ENCODE measurements around the gene JUN. TPM values are rescaled to one million over a fixed set of nuclear protein-coding genes. Genes with fewer than 3 reads are reported as not detected.

Gene JUN
- total and polyA plus RNA-seq, 2 of the 13 experiments (the other 11 are each of a cell fraction or from before 2014, with no cell fraction given) = 18.2 to 22.3 TPM

DNA sequence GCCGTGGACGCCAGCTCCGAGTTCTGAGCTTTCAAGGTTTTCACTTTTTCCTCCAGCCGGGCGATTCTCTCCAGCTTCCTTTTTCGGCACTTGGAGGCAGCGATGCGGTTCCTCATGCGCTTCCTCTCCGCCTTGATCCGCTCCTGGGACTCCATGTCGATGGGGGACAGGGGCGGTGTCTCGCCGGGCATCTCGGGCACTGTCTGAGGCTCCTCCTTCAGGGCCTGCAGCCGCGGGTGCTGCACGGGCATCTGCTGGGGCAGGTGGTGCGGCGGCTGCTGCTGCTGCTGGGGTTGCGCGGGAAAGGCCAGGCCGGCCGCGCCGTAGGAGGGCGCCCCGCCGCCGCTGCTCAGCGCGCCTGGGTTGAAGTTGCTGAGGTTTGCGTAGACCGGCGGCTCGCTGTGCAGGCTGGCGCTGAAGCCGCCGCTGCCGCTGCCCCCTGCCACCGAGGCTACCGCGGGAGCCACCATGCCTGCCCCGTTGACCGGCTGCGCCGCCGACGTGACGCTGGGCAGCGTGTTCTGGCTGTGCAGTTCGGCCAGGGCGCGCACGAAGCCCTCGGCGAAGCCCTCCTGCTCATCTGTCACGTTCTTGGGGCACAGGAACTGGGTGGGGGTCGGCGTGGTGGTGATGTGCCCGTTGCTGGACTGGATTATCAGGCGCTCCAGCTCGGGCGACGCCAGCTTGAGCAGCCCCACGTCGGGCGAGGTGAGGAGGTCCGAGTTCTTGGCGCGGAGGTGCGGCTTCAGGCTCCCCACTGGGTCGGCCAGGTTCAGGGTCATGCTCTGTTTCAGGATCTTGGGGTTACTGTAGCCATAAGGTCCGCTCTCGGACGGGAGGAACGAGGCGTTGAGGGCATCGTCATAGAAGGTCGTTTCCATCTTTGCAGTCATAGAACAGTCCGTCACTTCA, 1.4 kb downstream of the JUN start (continued):
- 0 out of 2 replicates have a peak, but pooled peaks have one; percentile 15 for TF ChIP-seq SNAPC2 (CRISPR knock-in tag; IDR thresholded peaks at IDR 0.05)
- TF ChIP-seq ZNF891 (CRISPR knock-in tag; IDR thresholded peaks at IDR 0.05) = no peak
- TF ChIP-seq, protein P1, sequence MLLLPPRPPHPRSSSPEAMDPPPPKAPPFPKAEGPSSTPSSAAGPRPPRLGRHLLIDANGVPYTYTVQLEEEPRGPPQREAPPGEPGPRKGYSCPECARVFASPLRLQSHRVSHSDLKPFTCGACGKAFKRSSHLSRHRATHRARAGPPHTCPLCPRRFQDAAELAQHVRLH (CRISPR knock-in tag; IDR thresholded peaks at IDR 0.05; ENCODE audit: borderline replicate concordance, low read depth) = 0 out of 2 replicates have a peak, but pooled peaks have one; percentile 27
- peak; percentile 73; the same call in 1 of the 2 replicates for TF ChIP-seq ZNF766 (CRISPR knock-in tag; IDR thresholded peaks at IDR 0.05; ENCODE audit: borderline replicate concordance)
- no peak for TF ChIP-seq SCMH1 (CRISPR knock-in tag; IDR thresholded peaks at IDR 0.05; ENCODE audit: borderline replicate concordance)
- peak; percentile 51; the same call in 1 of the 2 replicates for TF ChIP-seq REPIN1 (CRISPR knock-in tag; IDR thresholded peaks at IDR 0.05; ENCODE audit: borderline replicate concordance, low read depth)
- TF ChIP-seq GABPA (IDR thresholded peaks at IDR 0.05; ENCODE audit: low read depth, low read length) = no peak
- TF ChIP-seq GABPA (CRISPR knock-in tag; IDR thresholded peaks at IDR 0.05; ENCODE audit: low read depth) = no peak
- TF ChIP-seq, protein P2, sequence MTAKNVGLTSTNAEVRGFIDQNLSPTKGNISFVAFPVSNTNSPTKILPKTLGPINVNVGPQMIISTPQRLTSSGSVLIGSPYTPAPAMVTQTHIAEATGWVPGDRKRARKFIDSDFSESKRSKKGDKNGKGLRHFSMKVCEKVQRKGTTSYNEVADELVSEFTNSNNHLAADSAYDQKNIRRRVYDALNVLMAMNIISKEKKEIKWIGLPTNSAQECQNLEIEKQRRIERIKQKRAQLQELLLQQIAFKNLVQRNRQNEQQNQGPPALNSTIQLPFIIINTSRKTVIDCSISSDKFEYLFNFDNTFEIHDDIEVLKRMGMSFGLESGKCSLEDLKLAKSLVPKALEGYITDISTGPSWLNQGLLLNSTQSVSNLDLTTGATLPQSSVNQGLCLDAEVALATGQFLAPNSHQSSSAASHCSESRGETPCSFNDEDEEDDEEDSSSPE (CRISPR knock-in tag; IDR thresholded peaks at IDR 0.05) = peak; percentile 56; the same call in 1 of the 2 replicates
- 0 out of 2 replicates have a peak, but pooled peaks have one; percentile 37 for TF ChIP-seq RNF2 (conservative IDR thresholded peaks at IDR 0.05; ENCODE audit: low read depth)
- TF ChIP-seq MYNN (CRISPR knock-in tag; IDR thresholded peaks at IDR 0.05; ENCODE audit: low read depth) = no peak
- TF ChIP-seq RFXAP (CRISPR knock-in tag; IDR thresholded peaks at IDR 0.05; ENCODE audit: borderline replicate concordance) = peak; percentile 68; the same call in 1 of the 2 replicates
- TF ChIP-seq ZNF589 (CRISPR knock-in tag; conservative IDR thresholded peaks at IDR 0.05) = no peak
- 0 out of 2 replicates have a peak, but pooled peaks have one; percentile 34 for TF ChIP-seq TOPORS (CRISPR knock-in tag; IDR thresholded peaks at IDR 0.05)
- no peak for TF ChIP-seq ZNF496 (CRISPR knock-in tag; IDR thresholded peaks at IDR 0.05; ENCODE audit: insufficient replicate concordance)
- no peak; the same call in none of the 2 replicates for TF ChIP-seq HOXA3 (CRISPR knock-in tag; IDR thresholded peaks at IDR 0.05)
- 0 out of 2 replicates have a peak, but pooled peaks have one; percentile 27 for TF ChIP-seq MTF1 (CRISPR knock-in tag; IDR thresholded peaks at IDR 0.05)
- TF ChIP-seq, protein P3, sequence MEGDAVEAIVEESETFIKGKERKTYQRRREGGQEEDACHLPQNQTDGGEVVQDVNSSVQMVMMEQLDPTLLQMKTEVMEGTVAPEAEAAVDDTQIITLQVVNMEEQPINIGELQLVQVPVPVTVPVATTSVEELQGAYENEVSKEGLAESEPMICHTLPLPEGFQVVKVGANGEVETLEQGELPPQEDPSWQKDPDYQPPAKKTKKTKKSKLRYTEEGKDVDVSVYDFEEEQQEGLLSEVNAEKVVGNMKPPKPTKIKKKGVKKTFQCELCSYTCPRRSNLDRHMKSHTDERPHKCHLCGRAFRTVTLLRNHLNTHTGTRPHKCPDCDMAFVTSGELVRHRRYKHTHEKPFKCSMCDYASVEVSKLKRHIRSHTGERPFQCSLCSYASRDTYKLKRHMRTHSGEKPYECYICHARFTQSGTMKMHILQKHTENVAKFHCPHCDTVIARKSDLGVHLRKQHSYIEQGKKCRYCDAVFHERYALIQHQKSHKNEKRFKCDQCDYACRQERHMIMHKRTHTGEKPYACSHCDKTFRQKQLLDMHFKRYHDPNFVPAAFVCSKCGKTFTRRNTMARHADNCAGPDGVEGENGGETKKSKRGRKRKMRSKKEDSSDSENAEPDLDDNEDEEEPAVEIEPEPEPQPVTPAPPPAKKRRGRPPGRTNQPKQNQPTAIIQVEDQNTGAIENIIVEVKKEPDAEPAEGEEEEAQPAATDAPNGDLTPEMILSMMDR (CRISPR knock-in tag; IDR thresholded peaks at IDR 0.05) = peak; percentile 70
- TF ChIP-seq AHR (CRISPR knock-in tag; IDR thresholded peaks at IDR 0.05) = no peak
- TF ChIP-seq TSC22D2 (CRISPR knock-in tag; IDR thresholded peaks at IDR 0.05; ENCODE audit: borderline replicate concordance) = no peak
- no peak for TF ChIP-seq ZNF326 (CRISPR knock-in tag; IDR thresholded peaks at IDR 0.05; ENCODE audit: borderline replicate concordance)
- TF ChIP-seq, protein P4, sequence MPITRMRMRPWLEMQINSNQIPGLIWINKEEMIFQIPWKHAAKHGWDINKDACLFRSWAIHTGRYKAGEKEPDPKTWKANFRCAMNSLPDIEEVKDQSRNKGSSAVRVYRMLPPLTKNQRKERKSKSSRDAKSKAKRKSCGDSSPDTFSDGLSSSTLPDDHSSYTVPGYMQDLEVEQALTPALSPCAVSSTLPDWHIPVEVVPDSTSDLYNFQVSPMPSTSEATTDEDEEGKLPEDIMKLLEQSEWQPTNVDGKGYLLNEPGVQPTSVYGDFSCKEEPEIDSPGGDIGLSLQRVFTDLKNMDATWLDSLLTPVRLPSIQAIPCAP (CRISPR knock-in tag; IDR thresholded peaks at IDR 0.05; ENCODE audit: low read depth) = no peak
- TF ChIP-seq MAFF (IDR thresholded peaks at IDR 0.05; ENCODE audit: low read depth, low read length) = no peak
- 0 out of 2 replicates have a peak, but pooled peaks have one; percentile 42 for TF ChIP-seq ZNF468 (CRISPR knock-in tag; IDR thresholded peaks at IDR 0.05)
- TF ChIP-seq ZBTB20 (CRISPR knock-in tag; IDR thresholded peaks at IDR 0.05; ENCODE audit: borderline replicate concordance, low read depth) = no peak
- TF ChIP-seq ZNF563 (CRISPR knock-in tag; IDR thresholded peaks at IDR 0.05) = 0 out of 2 replicates have a peak, but pooled peaks have one; percentile 19

Measured in HepG2 (cell line).